SK-N-MC (cell line): Measurements from ENCODE around the gene BTBD18.
A peak's percentile ranks its signal among the peaks of the same experiment; 100 is the strongest.
"Not testable (repeated sequence)": the region's sequence is repeated elsewhere in the genome, so short reads cannot be mapped to it uniquely, and the experiment has no call there.

ENCODE experiments used
- DNase-seq: peaks from one replicate; pipeline ENCODE4 v3.0.0-alpha.2; 2011; ENCODE audit warnings: low read depth, low spot score
- H3K27ac ChIP-seq: fragments of 200-600 bp; sonication (generic); 2 replicates; pipeline ENCODE4 v1.5.1; 2016; ENCODE audit warnings: mixed run types
- H3K36me3 ChIP-seq: fragments of 200-600 bp; sonication (generic); 2 replicates; pipeline ENCODE4 v1.6.1; 2017; ENCODE audit warnings: antibody characterized with exemption, low read length, mixed read lengths; ENCODE audit not compliant: insufficient read depth
- H3K4me3 ChIP-seq: fragments of 200-600 bp; sonication (generic); 2 replicates; pipeline ENCODE4 v1.5.1; 2016
- H3K9ac ChIP-seq: fragments of 200-600 bp; sonication (generic); 2 replicates; pipeline ENCODE4 v1.8.0; 2017; ENCODE audit warnings: mixed run types, mixed read lengths; ENCODE audit not compliant: insufficient read length
- H3K9me3 ChIP-seq: fragments of 200-600 bp; sonication (generic); 2 replicates; pipeline ENCODE4 v1.6.1; 2017; ENCODE audit warnings: low read depth, mild to moderate bottlenecking, antibody characterized with exemption, low read length, moderate library complexity, mixed read lengths
- EZH2 ChIP-seq: fragments of 200-600 bp; sonication (generic); IDR thresholded peaks from one replicate; pipeline ENCODE4 v1.6.1; 2017; ENCODE audit warnings: antibody characterized with exemption
- FOXP2 ChIP-seq: optimal IDR thresholded peaks from 2 replicates; pipeline ENCODE3; 2011; ENCODE audit warnings: mild to moderate bottlenecking, moderate library complexity; ENCODE audit not compliant: insufficient read depth; ENCODE audit errors: extremely low read length, control extremely low read depth
- POLR2AphosphoS5 ChIP-seq: IDR thresholded peaks from 2 replicates; pipeline ENCODE4 v1.6.1; 2012; ENCODE audit warnings: mild to moderate bottlenecking, low read depth, low read length, borderline replicate concordance

BTBD18 gene

GRCh38 chr11:57709802-57710367 lies 41.7 kb downstream of the BTBD18 start:
- Histone ChIP-seq H3K36me3 (peaks cover 14% of the 10 kb centered on the region), H3K27ac (no peak overlapping the region), H3K9me3 (no peaks in the 10 kb centered on the region), H3K9ac (no peak overlapping the region), H3K4me3 (no peak overlapping the region)
- TF ChIP-seq POLR2AphosphoS5 (no peak), EZH2 (no peak), FOXP2 (no peak)
- no peak for DNase-seq

- H3K27ac ChIP-seq, DNase-seq, H3K9me3 ChIP-seq, H3K4me3 ChIP-seq, H3K9ac ChIP-seq: not testable (repeated sequence)
- peaks cover 46% of the 10 kb centered on the region for H3K36me3 ChIP-seq
These were observed 46.2 kb downstream of the BTBD18 start for GRCh38 chr11:57705432-57705831.

GRCh38 chr11:57704932-57705331 lies 46.7 kb downstream of the BTBD18 start:
- no peaks in the 10 kb centered on the region for H3K9me3 ChIP-seq
- no peak overlapping the region for H3K4me3 ChIP-seq
- DNase-seq: no peak
- no peak for TF ChIP-seq EZH2
- TF ChIP-seq POLR2AphosphoS5: no peak
- TF ChIP-seq FOXP2: no peak
- no peak overlapping the region for H3K9ac ChIP-seq
- no peak overlapping the region for H3K27ac ChIP-seq
- peaks cover 49% of the 10 kb centered on the region for H3K36me3 ChIP-seq

- Histone ChIP-seq H3K9me3 (no peaks in the 10 kb centered on the region), H3K4me3 (no peak overlapping the region), H3K9ac (no peak overlapping the region), H3K27ac (0 out of 2 replicates have a peak overlapping the region, but pooled peaks have one; percentile 36), H3K36me3 (peaks cover 60% of the 10 kb centered on the region)
- no peak for DNase-seq
- TF ChIP-seq POLR2AphosphoS5 (no peak), EZH2 (no peak), FOXP2 (no peak)
These were observed 48.3 kb downstream of the BTBD18 start for GRCh38 chr11:57703341-57703740.

- DNase-seq: no peak
- TF ChIP-seq EZH2 (no peak), FOXP2 (no peak), POLR2AphosphoS5 (no peak)
- Histone ChIP-seq H3K4me3 (no peak overlapping the region), H3K9ac (no peak overlapping the region), H3K9me3 (no peaks in the 10 kb centered on the region), H3K27ac (no peak overlapping the region), H3K36me3 (peaks cover 76% of the 10 kb centered on the region)
These were observed 51.2 kb downstream of the BTBD18 start for GRCh38 chr11:57700425-57700824.

GRCh38 chr11:57699813-57700212 lies 51.8 kb downstream of the BTBD18 start:
- no peak for DNase-seq
- Histone ChIP-seq H3K36me3 (peaks cover 77% of the 10 kb centered on the region), H3K9me3 (no peaks in the 10 kb centered on the region), H3K9ac (no peak overlapping the region), H3K27ac (no peak overlapping the region), H3K4me3 (no peak overlapping the region)
- TF ChIP-seq FOXP2 (no peak), POLR2AphosphoS5 (no peak; the same call in 1 of the 2 replicates), EZH2 (no peak)

GRCh38 chr11:57698843-57699365 lies 52.7 kb downstream of the BTBD18 start:
- DNase-seq: no peak
- no peak for TF ChIP-seq POLR2AphosphoS5
- TF ChIP-seq EZH2: no peak
- no peak for TF ChIP-seq FOXP2
- H3K36me3 ChIP-seq: peaks cover 77% of the 10 kb centered on the region
- no peak overlapping the region for H3K9ac ChIP-seq
- H3K4me3 ChIP-seq: no peak overlapping the region
- H3K27ac ChIP-seq: no peak overlapping the region
- H3K9me3 ChIP-seq: no peaks in the 10 kb centered on the region
